ENCODE measurements around the gene TMEM247. TPM values are rescaled to one million over a fixed set of nuclear protein-coding genes. Genes with fewer than 3 reads are reported as not detected.

Gene TMEM247
- total RNA-seq, 1 donor from 2014 or later: not detected

- no peak overlapping the region for H3K27ac Mint-ChIP-seq
- H3K27me3 Mint-ChIP-seq: peaks cover 8% of the 10 kb centered on the region
Observed at GRCh38 chr2:46456789-46457188, 22.6 kb upstream of the TMEM247 start.

DNA sequence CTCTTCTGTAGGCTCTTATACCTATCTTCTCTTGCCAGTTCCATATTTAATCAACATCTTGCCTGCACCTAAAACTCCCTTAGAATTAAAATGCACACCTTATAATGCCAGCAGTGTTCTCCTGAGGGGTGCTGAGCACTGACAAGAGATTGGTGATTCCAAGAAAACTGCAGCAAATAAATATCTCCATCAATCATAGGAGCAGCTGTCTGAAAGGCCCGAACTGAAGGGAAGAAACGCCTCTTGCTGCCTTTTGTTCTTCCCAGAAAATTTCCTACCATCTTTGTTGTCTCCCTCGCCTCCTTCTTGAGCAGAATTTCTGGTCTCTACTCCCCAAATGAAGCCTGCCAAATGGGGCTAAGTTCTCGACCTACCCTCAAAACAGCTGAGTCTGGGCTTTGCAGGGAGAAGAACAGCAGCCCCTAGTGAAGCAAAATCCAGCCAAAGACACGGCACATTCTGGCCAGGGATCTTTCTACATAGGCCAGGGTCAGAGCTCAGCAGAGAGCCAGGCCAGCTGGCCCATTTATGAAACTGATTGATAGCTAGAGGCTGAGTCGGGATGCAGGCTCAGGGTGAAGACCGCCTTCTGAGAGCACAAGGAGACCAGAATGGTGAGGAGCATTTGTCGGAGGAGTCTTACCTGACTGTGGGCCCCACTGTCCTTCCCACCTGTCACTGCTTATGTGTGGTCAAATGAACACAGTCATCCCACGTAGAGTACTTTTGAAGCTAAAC lies 20.4 kb upstream of the TMEM247 start:
- TF ChIP-seq, protein P1, sequence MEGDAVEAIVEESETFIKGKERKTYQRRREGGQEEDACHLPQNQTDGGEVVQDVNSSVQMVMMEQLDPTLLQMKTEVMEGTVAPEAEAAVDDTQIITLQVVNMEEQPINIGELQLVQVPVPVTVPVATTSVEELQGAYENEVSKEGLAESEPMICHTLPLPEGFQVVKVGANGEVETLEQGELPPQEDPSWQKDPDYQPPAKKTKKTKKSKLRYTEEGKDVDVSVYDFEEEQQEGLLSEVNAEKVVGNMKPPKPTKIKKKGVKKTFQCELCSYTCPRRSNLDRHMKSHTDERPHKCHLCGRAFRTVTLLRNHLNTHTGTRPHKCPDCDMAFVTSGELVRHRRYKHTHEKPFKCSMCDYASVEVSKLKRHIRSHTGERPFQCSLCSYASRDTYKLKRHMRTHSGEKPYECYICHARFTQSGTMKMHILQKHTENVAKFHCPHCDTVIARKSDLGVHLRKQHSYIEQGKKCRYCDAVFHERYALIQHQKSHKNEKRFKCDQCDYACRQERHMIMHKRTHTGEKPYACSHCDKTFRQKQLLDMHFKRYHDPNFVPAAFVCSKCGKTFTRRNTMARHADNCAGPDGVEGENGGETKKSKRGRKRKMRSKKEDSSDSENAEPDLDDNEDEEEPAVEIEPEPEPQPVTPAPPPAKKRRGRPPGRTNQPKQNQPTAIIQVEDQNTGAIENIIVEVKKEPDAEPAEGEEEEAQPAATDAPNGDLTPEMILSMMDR (IDR thresholded peaks at IDR 0.05; ENCODE audit: unreplicated experiment): no peak
- Mint-ChIP-seq H3K27ac (peak overlapping the region; percentile 41), H3K9me3 (ENCODE audit: low read depth) (no peaks in the 10 kb centered on the region), H3K4me1 (ENCODE audit: low read depth) (peaks cover 3% of the 10 kb centered on the region), H3K27me3 (peaks cover 9% of the 10 kb centered on the region), H3K36me3 (ENCODE audit: insufficient read depth) (no peaks in the 10 kb centered on the region), H3K4me3 (ENCODE audit: low read depth) (no peak overlapping the region)
- no peak for DNase-seq (ENCODE audit: low spot score, unreplicated experiment)

More at GRCh38 chr2:46456789-46457188, 22.6 kb upstream of the TMEM247 start:
- Mint-ChIP-seq H3K4me1 (ENCODE audit: low read depth) (peaks cover 3% of the 10 kb centered on the region), H3K9me3 (ENCODE audit: low read depth) (no peaks in the 10 kb centered on the region), H3K4me3 (ENCODE audit: low read depth) (no peak overlapping the region), H3K36me3 (ENCODE audit: insufficient read depth) (no peaks in the 10 kb centered on the region)
- TF ChIP-seq, protein P1 (IDR thresholded peaks at IDR 0.05; ENCODE audit: unreplicated experiment): no peak
- no peak for DNase-seq (ENCODE audit: low spot score, unreplicated experiment)

DNA sequence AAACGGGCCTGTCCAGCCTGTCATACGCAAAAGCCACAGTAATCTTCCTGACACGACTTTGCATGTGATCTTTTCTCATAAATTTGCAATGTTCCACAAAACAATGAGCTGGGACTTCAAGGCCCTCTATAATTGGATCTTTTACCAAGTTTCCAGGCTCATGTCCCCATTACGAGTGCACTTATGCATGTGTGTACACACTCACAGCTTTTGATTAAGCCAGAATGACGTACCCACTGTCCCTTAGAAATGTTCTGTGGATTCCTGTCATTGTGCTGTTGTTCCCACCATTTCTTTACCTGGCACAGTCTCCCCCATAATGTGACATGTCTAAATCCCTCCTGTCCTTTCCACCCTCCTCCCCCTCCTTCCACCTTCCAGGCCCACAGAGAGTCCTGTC lies 19.7 kb upstream of the TMEM247 start:
- no peak overlapping the region for H3K27ac Mint-ChIP-seq
- H3K4me3 Mint-ChIP-seq (ENCODE audit: low read depth): no peak overlapping the region

GRCh38 chr2:46460241-46460921 lies 19.0 kb upstream of the TMEM247 start:
- Mint-ChIP-seq H3K4me3 (ENCODE audit: low read depth) (no peak overlapping the region), H3K27ac (no peak overlapping the region), H3K4me1 (ENCODE audit: low read depth) (peaks cover 3% of the 10 kb centered on the region), H3K36me3 (ENCODE audit: insufficient read depth) (no peaks in the 10 kb centered on the region), H3K9me3 (ENCODE audit: low read depth) (no peaks in the 10 kb centered on the region), H3K27me3 (peaks cover 9% of the 10 kb centered on the region)
- DNase-seq (ENCODE audit: low spot score, unreplicated experiment): no peak
- TF ChIP-seq, protein P1 (IDR thresholded peaks at IDR 0.05; ENCODE audit: unreplicated experiment): no peak

More for the DNA sequence above, 19.7 kb upstream of the TMEM247 start:
- Mint-ChIP-seq H3K36me3 (ENCODE audit: insufficient read depth) (no peaks in the 10 kb centered on the region), H3K27me3 (peaks cover 9% of the 10 kb centered on the region), H3K9me3 (ENCODE audit: low read depth) (no peaks in the 10 kb centered on the region), H3K4me1 (ENCODE audit: low read depth) (peaks cover 3% of the 10 kb centered on the region)
- TF ChIP-seq, protein P1 (IDR thresholded peaks at IDR 0.05; ENCODE audit: unreplicated experiment): no peak
- no peak for DNase-seq (ENCODE audit: low spot score, unreplicated experiment)

DNA sequence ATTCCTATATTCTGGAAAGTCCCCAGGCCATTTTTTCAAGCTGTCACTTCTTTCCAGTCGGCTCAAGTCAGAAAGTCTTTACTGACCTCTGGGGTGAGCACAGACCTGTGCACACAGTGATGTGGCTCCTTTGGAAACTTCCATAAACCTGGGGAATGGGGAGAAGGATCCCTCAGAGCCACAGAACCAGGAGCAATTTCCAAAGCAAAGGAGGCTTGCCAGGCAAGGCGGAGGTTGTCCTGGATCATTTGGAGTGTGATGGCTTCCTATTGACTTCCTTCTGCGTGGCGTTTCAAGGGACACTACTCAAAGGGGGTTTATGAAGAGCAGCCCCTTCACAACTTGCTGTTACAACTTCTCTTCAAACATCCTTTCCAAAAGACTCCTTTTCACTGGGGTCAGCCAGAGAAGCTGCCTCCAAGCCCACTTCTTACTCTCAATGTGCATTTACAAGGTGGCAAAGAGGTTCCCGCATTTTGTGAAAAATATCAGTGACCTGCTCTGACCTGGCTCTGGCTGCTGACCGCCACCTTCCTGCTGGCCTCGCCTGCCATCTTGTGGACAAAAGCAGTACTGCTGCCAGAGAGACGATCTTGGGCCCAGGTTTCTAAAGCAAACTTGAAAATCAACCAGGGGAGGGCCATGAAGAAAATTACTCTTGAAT lies 18.2 kb upstream of the TMEM247 start:
- Mint-ChIP-seq H3K9me3 (ENCODE audit: low read depth) (no peaks in the 10 kb centered on the region), H3K27me3 (peaks cover 9% of the 10 kb centered on the region), H3K36me3 (ENCODE audit: insufficient read depth) (no peaks in the 10 kb centered on the region), H3K4me1 (ENCODE audit: low read depth) (peaks cover 3% of the 10 kb centered on the region), H3K4me3 (ENCODE audit: low read depth) (no peak overlapping the region), H3K27ac (no peak overlapping the region)
- DNase-seq (ENCODE audit: low spot score, unreplicated experiment): peak; percentile 74
- TF ChIP-seq, protein P1 (IDR thresholded peaks at IDR 0.05; ENCODE audit: unreplicated experiment): peak; percentile 99
